ENCODE measurements around the gene LANCL2.
"Not testable (repeated sequence)": the region's sequence is repeated elsewhere in the genome, so short reads cannot be mapped to it uniquely, and the experiment has no call there.

GRCh38 chr7:55417456-55417855 lies 52.3 kb downstream of the LANCL2 start:
- TF ChIP-seq CTCF (conservative IDR thresholded peaks at IDR 0.05; ENCODE audit: low read depth in 2 of 2); EZH2phosphoT487 (IDR thresholded peaks at IDR 0.05; ENCODE audit: unreplicated experiment): not testable (repeated sequence)
- TF ChIP-seq, protein P1, sequence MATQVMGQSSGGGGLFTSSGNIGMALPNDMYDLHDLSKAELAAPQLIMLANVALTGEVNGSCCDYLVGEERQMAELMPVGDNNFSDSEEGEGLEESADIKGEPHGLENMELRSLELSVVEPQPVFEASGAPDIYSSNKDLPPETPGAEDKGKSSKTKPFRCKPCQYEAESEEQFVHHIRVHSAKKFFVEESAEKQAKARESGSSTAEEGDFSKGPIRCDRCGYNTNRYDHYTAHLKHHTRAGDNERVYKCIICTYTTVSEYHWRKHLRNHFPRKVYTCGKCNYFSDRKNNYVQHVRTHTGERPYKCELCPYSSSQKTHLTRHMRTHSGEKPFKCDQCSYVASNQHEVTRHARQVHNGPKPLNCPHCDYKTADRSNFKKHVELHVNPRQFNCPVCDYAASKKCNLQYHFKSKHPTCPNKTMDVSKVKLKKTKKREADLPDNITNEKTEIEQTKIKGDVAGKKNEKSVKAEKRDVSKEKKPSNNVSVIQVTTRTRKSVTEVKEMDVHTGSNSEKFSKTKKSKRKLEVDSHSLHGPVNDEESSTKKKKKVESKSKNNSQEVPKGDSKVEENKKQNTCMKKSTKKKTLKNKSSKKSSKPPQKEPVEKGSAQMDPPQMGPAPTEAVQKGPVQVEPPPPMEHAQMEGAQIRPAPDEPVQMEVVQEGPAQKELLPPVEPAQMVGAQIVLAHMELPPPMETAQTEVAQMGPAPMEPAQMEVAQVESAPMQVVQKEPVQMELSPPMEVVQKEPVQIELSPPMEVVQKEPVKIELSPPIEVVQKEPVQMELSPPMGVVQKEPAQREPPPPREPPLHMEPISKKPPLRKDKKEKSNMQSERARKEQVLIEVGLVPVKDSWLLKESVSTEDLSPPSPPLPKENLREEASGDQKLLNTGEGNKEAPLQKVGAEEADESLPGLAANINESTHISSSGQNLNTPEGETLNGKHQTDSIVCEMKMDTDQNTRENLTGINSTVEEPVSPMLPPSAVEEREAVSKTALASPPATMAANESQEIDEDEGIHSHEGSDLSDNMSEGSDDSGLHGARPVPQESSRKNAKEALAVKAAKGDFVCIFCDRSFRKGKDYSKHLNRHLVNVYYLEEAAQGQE (IDR thresholded peaks at IDR 0.05; ENCODE audit: unreplicated experiment): not testable (repeated sequence)

Measured in GM23338 (cell line).